ELF-1 (cell line): ENCODE measurements around the gene TBKBP1.

Source experiments
- DNase-seq: peaks from one replicate; pipeline ENCODE4 v3.0.0-alpha.2; 2016; ENCODE audit warnings: low read depth, low spot score

TBKBP1 gene

DNA sequence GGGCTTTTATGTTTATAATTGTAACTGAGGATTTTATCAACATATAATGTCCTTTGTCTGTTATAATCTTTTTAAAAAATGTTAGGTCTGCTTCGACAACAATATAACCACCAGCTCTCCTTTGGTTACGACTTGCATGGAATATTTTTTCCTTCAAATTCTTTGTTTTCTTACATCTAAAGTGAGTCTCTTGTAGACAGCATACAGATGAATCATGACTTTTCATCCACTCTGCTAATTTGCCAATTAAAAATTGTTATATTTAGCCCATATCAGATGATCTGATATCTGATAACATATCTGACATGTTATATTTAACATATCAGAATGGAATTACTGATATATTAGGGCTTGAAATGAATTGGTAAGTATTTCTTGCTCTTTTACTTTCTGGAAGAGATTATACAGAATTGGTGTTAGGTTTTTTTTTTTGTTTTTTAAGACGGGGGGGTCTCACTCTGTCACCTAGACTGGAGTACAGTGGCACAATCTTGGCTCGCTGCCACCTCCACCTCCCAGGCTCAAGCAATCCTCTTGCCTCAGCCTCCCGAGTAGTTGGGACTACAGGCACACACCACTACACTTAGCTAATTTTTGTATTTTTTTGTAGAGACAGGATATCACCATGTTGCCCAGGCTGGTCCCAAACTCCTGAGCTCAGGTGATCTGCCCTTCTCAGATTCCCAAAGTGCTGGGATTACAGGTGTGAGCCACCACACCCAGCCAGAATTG lies 66.6 kb downstream of the TBKBP1 start:
- DNase-seq = no peak
